Coronary artery (tissue), 2 donors: ENCODE measurements around the gene GRIK4.
"Not testable (repeated sequence)": the region's sequence is repeated elsewhere in the genome, so short reads cannot be mapped to it uniquely, and the experiment has no call there.

ENCODE experiments used
- DNase-seq: peaks from one replicate; pipeline ENCODE4 v3.0.0-alpha.2; 2017; ENCODE audit warnings: low spot score
- H3K27ac ChIP-seq, 2 donors: fragments of 200-600 bp; sonication (generic); one replicate each; pipeline ENCODE4 v1.5.1; 2016 to 2019
- H3K4me3 ChIP-seq: fragments of 200-600 bp; sonication (generic); 2 replicates; pipeline ENCODE4 v1.5.1; 2016; ENCODE audit warnings: mild to moderate bottlenecking, moderate library complexity
- CTCF ChIP-seq: fragments of 200-600 bp; sonication (generic); IDR thresholded peaks from one replicate; pipeline ENCODE4 v1.5.1; 2019; ENCODE audit warnings: antibody characterized with exemption

GRIK4 gene

DNA sequence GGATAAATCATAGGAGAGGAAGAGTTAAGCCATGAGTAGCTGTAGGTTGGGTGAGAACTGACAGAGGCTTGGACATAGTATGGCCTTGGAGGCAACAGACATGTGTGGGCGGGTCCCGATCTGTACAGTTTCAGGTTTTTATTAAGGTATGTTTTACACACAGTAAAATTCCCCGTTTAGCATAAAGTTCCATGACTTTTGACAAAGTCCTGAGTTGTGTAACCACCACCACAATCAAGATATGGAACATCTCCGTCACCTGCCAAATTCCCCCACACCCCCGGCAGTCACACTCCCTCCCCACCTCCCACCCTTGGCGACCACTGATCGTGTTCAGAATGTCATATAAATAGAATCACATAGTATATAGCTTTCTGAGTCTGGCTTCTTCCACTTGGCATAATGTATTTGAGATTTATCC lies 68.1 kb downstream of the GRIK4 start:
- no peak for TF ChIP-seq CTCF
- H3K4me3 ChIP-seq = no peak overlapping the region
- no peak for DNase-seq
- H3K27ac ChIP-seq = no peak overlapping the region

GRCh38 chr11:120581313-120581712 lies 69.8 kb downstream of the GRIK4 start:
- DNase-seq = no peak
- no peak for TF ChIP-seq CTCF
- Histone ChIP-seq H3K27ac (no peak overlapping the region), H3K4me3 (no peak overlapping the region)

DNA sequence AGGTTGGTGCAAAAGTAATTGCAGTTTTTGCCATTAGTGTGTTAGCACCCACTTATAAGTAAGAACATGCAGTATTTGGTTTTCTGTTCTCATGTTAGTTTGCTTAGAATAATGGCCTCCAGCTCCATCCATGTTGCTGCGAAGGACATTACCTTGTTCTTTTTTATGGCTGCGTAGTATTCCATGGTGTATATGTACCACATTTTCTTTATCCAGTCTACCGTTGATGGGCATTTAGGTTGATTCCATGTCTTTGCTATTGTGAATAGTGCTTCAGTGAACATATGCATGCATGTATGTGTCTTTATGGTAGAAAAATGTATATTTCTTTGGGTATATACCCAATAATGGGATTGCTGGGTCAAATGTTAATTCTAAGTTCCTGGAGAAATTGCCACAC lies 71.0 kb downstream of the GRIK4 start:
- not testable (repeated sequence) for H3K27ac ChIP-seq, DNase-seq, H3K4me3 ChIP-seq

DNA sequence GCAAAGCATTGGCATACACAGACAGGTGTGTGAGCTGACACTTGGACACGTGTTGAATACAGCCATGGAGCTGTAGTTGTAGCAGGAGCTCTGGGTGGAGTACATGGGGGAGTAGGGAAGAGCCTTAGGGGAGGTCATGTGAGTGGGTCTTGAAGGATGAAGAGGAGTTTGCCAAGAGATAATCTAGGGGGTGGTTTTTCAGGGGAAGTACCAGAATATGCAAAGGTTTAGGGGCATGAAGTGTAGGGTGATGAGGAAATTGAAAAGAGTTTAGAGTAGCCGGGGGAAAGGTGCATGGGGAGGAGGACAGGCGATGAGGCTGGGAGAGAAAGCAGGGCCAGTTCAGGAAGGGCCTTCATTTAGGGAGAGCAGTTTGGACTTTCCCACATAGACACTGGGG lies 74.5 kb downstream of the GRIK4 start:
- no peak for TF ChIP-seq CTCF
- DNase-seq = no peak
- Histone ChIP-seq H3K4me3 (no peak overlapping the region), H3K27ac (no peak overlapping the region)

GRCh38 chr11:120586728-120587127 lies 75.2 kb downstream of the GRIK4 start:
- H3K4me3 ChIP-seq = no peak overlapping the region
- no peak overlapping the region for H3K27ac ChIP-seq
- no peak for TF ChIP-seq CTCF
- DNase-seq = no peak

DNA sequence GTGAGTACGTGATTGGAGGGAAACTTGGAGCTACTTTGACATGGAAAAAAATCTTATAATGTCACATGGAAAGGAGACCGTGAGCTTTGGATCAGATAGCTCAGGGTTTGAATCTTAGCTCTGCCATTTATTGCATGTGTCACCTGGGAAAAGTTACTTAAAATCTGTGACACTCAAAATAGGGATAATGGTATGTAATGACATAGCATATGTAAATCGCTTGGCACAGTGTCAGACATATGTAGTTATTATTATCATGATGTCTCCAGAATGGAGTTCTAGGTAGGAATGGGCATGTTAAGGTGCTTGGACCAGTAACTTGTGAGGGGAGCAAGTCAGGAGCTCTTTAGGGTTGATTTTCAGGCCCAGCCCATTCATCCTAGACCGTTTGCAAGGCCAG lies 75.8 kb downstream of the GRIK4 start:
- Histone ChIP-seq H3K27ac (no peak overlapping the region), H3K4me3 (no peak overlapping the region)
- TF ChIP-seq CTCF = no peak
- DNase-seq = no peak

DNA sequence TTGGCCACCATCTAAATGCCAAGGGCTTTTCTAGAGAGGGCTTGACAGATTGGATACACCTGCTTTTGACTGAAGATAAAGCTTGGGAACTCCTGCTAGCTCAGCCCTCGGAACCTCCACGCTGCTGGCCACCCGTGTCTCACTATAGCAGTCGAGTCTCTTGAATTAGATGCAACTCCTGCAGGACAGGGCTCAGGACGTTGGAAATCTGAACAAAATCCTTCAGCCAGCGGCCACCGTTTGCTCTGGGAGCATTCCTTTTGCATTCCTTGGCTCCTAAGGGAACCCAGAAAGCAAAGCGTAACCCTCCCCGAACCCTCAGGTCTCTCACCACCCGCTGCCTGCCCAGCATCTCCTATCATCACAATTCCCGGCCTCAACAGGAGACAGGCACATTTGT lies 77.8 kb downstream of the GRIK4 start:
- no peak for DNase-seq
- TF ChIP-seq CTCF = no peak
- no peak overlapping the region for H3K4me3 ChIP-seq
- no peak overlapping the region for H3K27ac ChIP-seq

DNA sequence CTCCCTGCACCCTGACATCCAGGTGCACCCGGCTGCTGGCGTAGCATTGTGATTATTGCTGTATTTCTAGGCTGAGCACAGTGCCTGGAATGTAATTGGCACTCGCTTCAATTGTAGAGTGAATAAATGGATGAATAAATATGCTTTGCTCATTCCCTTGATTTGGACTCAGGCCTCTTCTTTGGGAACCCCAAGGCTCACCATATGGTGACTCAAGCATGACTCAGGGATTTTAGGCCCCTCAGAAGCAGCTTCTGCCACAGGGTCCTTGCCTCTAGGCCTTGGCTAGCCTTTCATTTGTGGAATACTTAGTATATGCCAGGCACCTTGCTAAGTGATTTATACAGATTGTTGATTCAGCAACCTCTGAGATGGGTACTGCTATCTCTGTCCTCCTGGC lies 78.9 kb downstream of the GRIK4 start:
- TF ChIP-seq CTCF = no peak
- Histone ChIP-seq H3K27ac (no peak overlapping the region), H3K4me3 (no peak overlapping the region)
- no peak for DNase-seq
